K562 (cell line): ENCODE measurements around the gene RPL28. TPM values are rescaled to one million over a fixed set of nuclear protein-coding genes. Genes with fewer than 3 reads are reported as not detected.

Experiments used
- CHD2 ChIP-seq: IDR thresholded peaks from 2 replicates; pipeline ENCODE4 v1.6.1; 2011; ENCODE audit warnings: low read depth, low read length
- EZH2 ChIP-seq: IDR thresholded peaks from 2 replicates; pipeline ENCODE4 v1.6.1; 2012; ENCODE audit warnings: low read depth, mild to moderate bottlenecking, inconsistent platforms, low read length, borderline replicate concordance
- HDAC1 ChIP-seq, 2 experiments: fragments of 450-650 bp; IDR thresholded peaks; 2 replicates each; pipeline ENCODE4 v1.6.1; 2016 to 2017; ENCODE audit warnings: inconsistent platforms in 1 of 2, mild to moderate bottlenecking in 1 of 2, moderate library complexity in 1 of 2
- HDGF ChIP-seq: fragments of 450-650 bp; IDR thresholded peaks from 2 replicates; pipeline ENCODE4 v1.6.1; 2016
- HIVEP1 ChIP-seq: fragments of 250-450 bp; sonication (Bioruptor Pico); IDR thresholded peaks from 2 replicates; pipeline ENCODE4 v1.4.0; 2020; ENCODE audit warnings: mild to moderate bottlenecking
- HNRNPK ChIP-seq: fragments of 200-400 bp; formaldehyde crosslinking; IDR thresholded peaks from one replicate; pipeline ENCODE4 v1.6.1; 2018; ENCODE audit warnings: mild to moderate bottlenecking, low read depth, low read length; ENCODE audit not compliant: poor library complexity, severe bottlenecking
- JUND ChIP-seq, 2 experiments: IDR thresholded peaks; 2 replicates in 1 of 2; 3 replicates in 1 of 2; pipeline ENCODE4 v1.6.1; 2011; ENCODE audit warnings: borderline replicate concordance in 2 of 2, low read depth in 2 of 2, low read length in 2 of 2, improper control_type of control experiment in 1 of 2, missing biosample characterization in 1 of 2, missing genetic modification characterization in 1 of 2, missing genetic modification reagents in 1 of 2
- L3MBTL2 ChIP-seq: fragments of 450-650 bp; IDR thresholded peaks from 2 replicates; pipeline ENCODE4 v1.6.1; 2016; ENCODE audit warnings: mild to moderate bottlenecking, moderate library complexity
- MEIS2 ChIP-seq: fragments of 450-650 bp; IDR thresholded peaks from 2 replicates; pipeline ENCODE4 v1.6.1; 2014; ENCODE audit warnings: mild to moderate bottlenecking; ENCODE audit not compliant: partially characterized antibody
- NR2C2 ChIP-seq, 2 experiments: fragments of 200-800 bp in 1 of 2; sonication (Bioruptor generic) in 1 of 2; sonication (generic) in 1 of 2; formaldehyde crosslinking in 1 of 2; IDR thresholded peaks; 2 replicates each; pipeline versions ENCODE4 v1.6.1 to v1.8.0; 2016 to 2022; ENCODE audit warnings: mild to moderate bottlenecking in 1 of 2, missing compliant biosample characterization in 1 of 2, missing genetic modification characterization in 1 of 2, missing genetic modification reagents in 1 of 2
- PHF8 ChIP-seq: fragments of 200-600 bp; sonication (generic); IDR thresholded peaks from 2 replicates; pipeline ENCODE4 v1.6.1; 2012; ENCODE audit warnings: mixed run types, mild to moderate bottlenecking, inconsistent platforms, low read length, moderate library complexity, borderline replicate concordance
- RFX7 ChIP-seq: fragments of 250-450 bp; sonication (Bioruptor Pico); IDR thresholded peaks from 2 replicates; pipeline ENCODE4 v1.5.1; 2021; ENCODE audit warnings: mild to moderate bottlenecking
- TCF7 ChIP-seq: sonication (generic); IDR thresholded peaks from 2 replicates; pipeline ENCODE4 v1.6.1; 2016; ENCODE audit warnings: antibody characterized with exemption, borderline replicate concordance
- TOE1 ChIP-seq, 2 experiments: fragments of 450-650 bp in 1 of 2; sonication (generic) in 1 of 2; formaldehyde crosslinking in 1 of 2; IDR thresholded peaks; 2 replicates each; pipeline versions ENCODE4 v1.7.1 to v1.8.0; 2016 to 2022; ENCODE audit warnings: borderline replicate concordance in 2 of 2, mild to moderate bottlenecking in 2 of 2, antibody characterized with exemption in 1 of 2, inconsistent platforms in 1 of 2, low read depth in 1 of 2, missing genetic modification reagents in 1 of 2, moderate library complexity in 1 of 2
- ZNF12 ChIP-seq: sonication (generic); formaldehyde crosslinking; IDR thresholded peaks from 2 replicates; pipeline ENCODE4 v1.4.0; 2020; ENCODE audit warnings: mild to moderate bottlenecking, missing genetic modification reagents
- ZNF212 ChIP-seq: fragments of 450-650 bp; formaldehyde crosslinking; IDR thresholded peaks from 2 replicates; pipeline ENCODE4 v1.4.0; 2020; ENCODE audit warnings: mild to moderate bottlenecking
- ZNF717 ChIP-seq: fragments of 250-450 bp; sonication (Bioruptor Pico); IDR thresholded peaks from 2 replicates; pipeline ENCODE4 v1.5.0; 2021
- polyA plus RNA-seq, 8 experiments: library from polyadenylated mRNA; depleted of rRNA in 4 of 8; stranded (reverse) in 5 of 8; unstranded in 3 of 8; fragments of >200 nt; fragmentation: Nextera tagmentation in 2 of 8; fragmentation: Illumina TruSeq in 1 of 8; extraction: Ambion mirVana in 2 of 8; extraction: Trizol in 1 of 8; gene quantifications; 2 replicates each; pipeline versions ENCODE4 v1.2.1 to v1.2.3, GENCODE V29; 2011 to 2014; ENCODE audit warnings: inconsistent platforms in 1 of 8, missing spikeins in 1 of 8
- total RNA-seq, 7 experiments: library from RNA; depleted of rRNA in 6 of 7; stranded (reverse); fragments of >200 nt in 6 of 7; fragmentation: Illumina TruSeq in 2 of 7; extraction: Trizol in 2 of 7; gene quantifications; 2 replicates each; pipeline versions ENCODE4 v1.2.1 to v1.2.3, GENCODE V29; 2011 to 2021; ENCODE audit warnings: low replicate concordance in 1 of 7
- TF ChIP-seq, protein P1 (sequence below): sonication (generic); formaldehyde crosslinking; IDR thresholded peaks from 2 replicates; pipeline ENCODE4 v1.8.1; 2023; ENCODE audit warnings: mild to moderate bottlenecking, missing genetic modification reagents
- TF ChIP-seq, protein P2 (sequence below): fragments of 250-450 bp; sonication (Bioruptor Pico); IDR thresholded peaks from 2 replicates; pipeline ENCODE4 v1.5.1; 2021; ENCODE audit warnings: mild to moderate bottlenecking
- TF ChIP-seq, protein P3 (sequence below): fragments of 250-450 bp; sonication (Bioruptor Pico); IDR thresholded peaks from 2 replicates; pipeline ENCODE4 v1.8.0; 2021; ENCODE audit warnings: moderate library complexity, mild to moderate bottlenecking, inconsistent platforms
- TF ChIP-seq, protein P4 (sequence below): fragments of 250-450 bp; sonication (Bioruptor Pico); IDR thresholded peaks from 2 replicates; pipeline ENCODE4 v1.4.0; 2020; ENCODE audit warnings: mild to moderate bottlenecking

The RPL28 gene
- total and polyA plus RNA-seq, 9 of the 15 experiments (the other 6 are each of a cell fraction or from before 2014, with no cell fraction given): 124 to 3,106 (median 622) TPM

DNA sequence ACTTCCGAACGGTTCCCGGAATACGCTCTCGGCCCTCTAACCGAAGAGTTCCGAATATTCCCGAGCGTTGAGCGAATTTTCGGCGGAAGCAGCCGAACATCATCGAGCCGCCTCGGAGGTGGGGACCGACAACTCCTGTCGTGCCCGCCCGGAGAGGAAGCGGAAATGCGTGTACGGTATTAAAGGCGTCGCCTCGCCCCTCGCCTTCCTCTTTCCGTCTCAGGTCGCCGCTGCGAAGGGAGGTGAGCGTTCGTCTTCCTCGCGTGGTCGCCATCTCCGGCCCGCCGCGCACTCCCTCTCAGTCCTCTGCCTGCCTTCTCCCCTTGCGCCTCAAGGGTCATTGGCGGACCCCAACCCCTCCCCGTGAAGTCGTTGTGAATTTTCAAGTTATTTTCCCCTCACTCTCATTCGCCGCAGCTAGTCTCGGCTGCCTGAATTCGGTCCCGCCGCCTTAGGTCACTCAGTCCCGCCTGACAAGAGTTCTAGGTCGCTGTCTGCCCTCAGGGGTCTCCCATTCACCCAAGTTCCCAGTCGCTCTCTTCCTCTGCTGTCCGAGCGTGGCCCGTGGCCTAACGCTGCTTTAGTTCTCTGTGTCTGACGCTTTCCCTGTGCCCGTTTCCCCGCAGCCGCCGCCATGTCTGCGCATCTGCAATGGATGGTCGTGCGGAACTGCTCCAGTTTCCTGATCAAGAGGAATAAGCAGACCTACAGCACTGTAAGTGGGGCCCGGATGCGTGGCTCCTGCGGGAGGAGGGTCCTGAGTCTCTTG lies at the start of gene RPL28 (continued):
- TF ChIP-seq, protein P1, sequence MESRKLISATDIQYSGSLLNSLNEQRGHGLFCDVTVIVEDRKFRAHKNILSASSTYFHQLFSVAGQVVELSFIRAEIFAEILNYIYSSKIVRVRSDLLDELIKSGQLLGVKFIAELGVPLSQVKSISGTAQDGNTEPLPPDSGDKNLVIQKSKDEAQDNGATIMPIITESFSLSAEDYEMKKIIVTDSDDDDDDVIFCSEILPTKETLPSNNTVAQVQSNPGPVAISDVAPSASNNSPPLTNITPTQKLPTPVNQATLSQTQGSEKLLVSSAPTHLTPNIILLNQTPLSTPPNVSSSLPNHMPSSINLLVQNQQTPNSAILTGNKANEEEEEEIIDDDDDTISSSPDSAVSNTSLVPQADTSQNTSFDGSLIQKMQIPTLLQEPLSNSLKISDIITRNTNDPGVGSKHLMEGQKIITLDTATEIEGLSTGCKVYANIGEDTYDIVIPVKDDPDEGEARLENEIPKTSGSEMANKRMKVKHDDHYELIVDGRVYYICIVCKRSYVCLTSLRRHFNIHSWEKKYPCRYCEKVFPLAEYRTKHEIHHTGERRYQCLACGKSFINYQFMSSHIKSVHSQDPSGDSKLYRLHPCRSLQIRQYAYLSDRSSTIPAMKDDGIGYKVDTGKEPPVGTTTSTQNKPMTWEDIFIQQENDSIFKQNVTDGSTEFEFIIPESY (CRISPR knock-in tag): peak; percentile 57
- TF ChIP-seq HDAC1 (IDR thresholded peaks at IDR 0.05) (peak in 1 of 2 experiments; percentile 90; a peak in 2 of 4 replicates), NR2C2 (CRISPR knock-in tag; IDR thresholded peaks at IDR 0.05) (peak; percentile 39; the same call in 1 of the 2 replicates), NR2C2 (tag; IDR thresholded peaks at IDR 0.05) (peak; percentile 21; the same call in 1 of the 2 replicates), TCF7 (no peak), L3MBTL2 (no peak; the same call in 1 of the 2 replicates), PHF8 (peak; percentile 90; the same call in 1 of the 2 replicates), HNRNPK (no peak), JUND (IDR thresholded peaks at IDR 0.05; ENCODE audit: borderline replicate concordance, low read depth, low read length) (peak; percentile 26; the same call in 1 of the 2 replicates), JUND (tag; IDR thresholded peaks at IDR 0.05; ENCODE audit: borderline replicate concordance, low read depth, low read length) (no peak; the same call in 2 of the 3 replicates), HDGF (no peak), TOE1 (IDR thresholded peaks at IDR 0.05; ENCODE audit: borderline replicate concordance) (no peak), TOE1 (CRISPR knock-in tag; IDR thresholded peaks at IDR 0.05; ENCODE audit: borderline replicate concordance, low read depth) (peak; percentile 82; the same call in 1 of the 2 replicates), ZNF717 (CRISPR knock-in tag) (no peak), RFX7 (no peak), HIVEP1 (no peak), ZNF212 (0 out of 2 replicates have a peak, but pooled peaks have one; percentile 68), EZH2 (no peak), MEIS2 (peak; percentile 38), ZNF12 (CRISPR knock-in tag) (peak; percentile 58; the same call in 1 of the 2 replicates), CHD2 (no peak)
- TF ChIP-seq, protein P2, sequence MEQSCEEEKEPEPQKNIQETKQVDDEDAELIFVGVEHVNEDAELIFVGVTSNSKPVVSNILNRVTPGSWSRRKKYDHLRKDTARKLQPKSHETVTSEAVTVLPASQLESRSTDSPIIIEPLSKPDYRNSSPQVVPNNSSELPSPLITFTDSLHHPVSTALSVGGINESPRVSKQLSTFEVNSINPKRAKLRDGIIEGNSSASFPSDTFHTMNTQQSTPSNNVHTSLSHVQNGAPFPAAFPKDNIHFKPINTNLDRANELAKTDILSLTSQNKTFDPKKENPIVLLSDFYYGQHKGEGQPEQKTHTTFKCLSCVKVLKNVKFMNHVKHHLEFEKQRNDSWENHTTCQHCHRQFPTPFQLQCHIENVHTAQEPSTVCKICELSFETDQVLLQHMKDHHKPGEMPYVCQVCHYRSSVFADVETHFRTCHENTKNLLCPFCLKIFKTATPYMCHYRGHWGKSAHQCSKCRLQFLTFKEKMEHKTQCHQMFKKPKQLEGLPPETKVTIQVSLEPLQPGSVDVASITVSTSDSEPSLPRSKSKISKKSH: no peak
- TF ChIP-seq, protein P3, sequence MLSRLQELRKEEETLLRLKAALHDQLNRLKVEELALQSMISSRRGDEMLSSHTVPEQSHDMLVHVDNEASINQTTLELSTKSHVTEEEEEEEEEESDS (CRISPR knock-in tag): no peak
- TF ChIP-seq, protein P4, sequence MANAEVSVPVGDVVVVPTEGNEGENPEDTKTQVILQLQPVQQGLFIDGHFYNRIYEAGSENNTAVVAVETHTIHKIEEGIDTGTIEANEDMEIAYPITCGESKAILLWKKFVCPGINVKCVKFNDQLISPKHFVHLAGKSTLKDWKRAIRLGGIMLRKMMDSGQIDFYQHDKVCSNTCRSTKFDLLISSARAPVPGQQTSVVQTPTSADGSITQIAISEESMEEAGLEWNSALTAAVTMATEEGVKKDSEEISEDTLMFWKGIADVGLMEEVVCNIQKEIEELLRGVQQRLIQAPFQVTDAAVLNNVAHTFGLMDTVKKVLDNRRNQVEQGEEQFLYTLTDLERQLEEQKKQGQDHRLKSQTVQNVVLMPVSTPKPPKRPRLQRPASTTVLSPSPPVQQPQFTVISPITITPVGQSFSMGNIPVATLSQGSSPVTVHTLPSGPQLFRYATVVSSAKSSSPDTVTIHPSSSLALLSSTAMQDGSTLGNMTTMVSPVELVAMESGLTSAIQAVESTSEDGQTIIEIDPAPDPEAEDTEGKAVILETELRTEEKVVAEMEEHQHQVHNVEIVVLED (CRISPR knock-in tag): peak; percentile 48; the same call in 1 of the 2 replicates
